SK-N-MC (cell line): ENCODE measurements around the gene CFAP251.

Experiments
- EZH2 ChIP-seq: fragments of 200-600 bp; sonication (generic); IDR thresholded peaks from one replicate; pipeline ENCODE4 v1.6.1; 2017; ENCODE audit warnings: antibody characterized with exemption
- FOXP2 ChIP-seq: optimal IDR thresholded peaks from 2 replicates; pipeline ENCODE3; 2011; ENCODE audit warnings: mild to moderate bottlenecking, moderate library complexity; ENCODE audit not compliant: insufficient read depth; ENCODE audit errors: extremely low read length, control extremely low read depth
- POLR2AphosphoS5 ChIP-seq: IDR thresholded peaks from 2 replicates; pipeline ENCODE4 v1.6.1; 2012; ENCODE audit warnings: mild to moderate bottlenecking, low read depth, low read length, borderline replicate concordance

DNA sequence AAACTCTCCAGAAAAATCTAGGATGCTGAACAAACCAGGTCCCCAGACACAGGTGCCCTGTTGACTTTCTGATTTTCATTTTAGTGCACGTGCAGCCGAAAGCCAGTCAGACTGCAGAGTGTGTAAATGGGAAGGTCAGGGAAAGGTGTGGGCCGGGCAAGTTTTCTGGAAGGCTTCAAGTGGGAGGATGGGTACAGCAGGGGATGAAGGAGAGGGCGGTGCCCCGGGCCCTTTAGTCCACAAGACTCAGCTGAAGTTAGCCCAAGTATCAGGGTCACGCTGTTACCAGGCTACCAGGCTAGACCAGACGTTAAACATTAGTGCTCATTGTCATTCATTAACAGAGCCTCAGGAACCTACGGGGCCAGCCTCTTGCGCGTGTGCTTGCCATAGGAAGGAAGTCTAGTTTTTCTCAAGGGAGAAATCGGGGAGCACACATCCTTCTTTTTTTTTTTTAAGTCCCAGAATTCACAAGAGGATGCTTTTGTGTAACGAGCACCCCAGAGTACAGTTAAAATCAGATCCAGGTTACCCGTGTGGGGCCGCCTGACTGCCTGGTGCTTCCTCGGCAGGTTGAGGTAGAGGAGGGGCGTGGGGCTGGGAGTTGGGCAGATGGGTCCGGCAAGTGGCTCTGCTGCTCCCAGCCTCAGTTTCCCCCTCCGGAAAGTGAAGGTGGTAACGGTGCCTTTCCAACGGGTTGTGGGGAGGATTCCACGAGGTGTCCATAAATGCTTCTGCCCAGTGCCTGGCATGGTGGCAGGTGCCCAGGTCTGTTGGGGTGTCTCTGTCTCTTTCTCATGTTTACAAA lies 122.4 kb downstream of the CFAP251 start:
- TF ChIP-seq FOXP2 (no peak), POLR2AphosphoS5 (no peak), EZH2 (no peak)
